Neural cell (in vitro differentiated cells): Measurements from ENCODE around the gene LTBP4.

Experiments used
- CTCF ChIP-seq: fragments of 450-650 bp; IDR thresholded peaks from 2 replicates; pipeline ENCODE4 v1.5.1; 2014; ENCODE audit warnings: antibody characterized with exemption, mild to moderate bottlenecking, moderate library complexity; ENCODE audit not compliant: poor library complexity, severe bottlenecking
- EP300 ChIP-seq: fragments of 450-650 bp; conservative IDR thresholded peaks from 2 replicates; pipeline ENCODE4 v1.6.1; 2014; ENCODE audit warnings: antibody characterized with exemption, mild to moderate bottlenecking, moderate library complexity; ENCODE audit not compliant: poor library complexity, severe bottlenecking
- EZH2 ChIP-seq: fragments of 200-600, 300-800 bp; shearing (Covaris generic), sonication (generic); IDR thresholded peaks from 2 replicates; pipeline ENCODE4 v1.6.1; 2014; ENCODE audit warnings: antibody characterized with exemption, low read length, borderline replicate concordance, mild to moderate bottlenecking; ENCODE audit not compliant: insufficient read depth, poor library complexity, severe bottlenecking
- MXI1 ChIP-seq: fragments of 450-650 bp; conservative IDR thresholded peaks from 2 replicates; pipeline ENCODE4 v1.6.1; 2014; ENCODE audit warnings: antibody characterized with exemption, mild to moderate bottlenecking; ENCODE audit not compliant: poor library complexity, severe bottlenecking
- POLR2AphosphoS5 ChIP-seq: IDR thresholded peaks from 2 replicates; pipeline ENCODE4 v1.6.1; 2012
- RAD21 ChIP-seq: fragments of 450-650 bp; conservative IDR thresholded peaks from 2 replicates; pipeline ENCODE4 v1.6.1; 2014; ENCODE audit warnings: antibody characterized with exemption, mild to moderate bottlenecking, moderate library complexity
- REST ChIP-seq: IDR thresholded peaks from 2 replicates; pipeline ENCODE4 v1.6.1; 2012; ENCODE audit warnings: borderline replicate concordance
- SMC3 ChIP-seq: fragments of 450-650 bp; conservative IDR thresholded peaks from 2 replicates; pipeline ENCODE4 v1.6.1; 2014; ENCODE audit warnings: antibody characterized with exemption, mild to moderate bottlenecking, moderate library complexity; ENCODE audit not compliant: poor library complexity
- TAF1 ChIP-seq: IDR thresholded peaks from 2 replicates; pipeline ENCODE4 v1.6.1; 2012; ENCODE audit warnings: low read depth

DNA sequence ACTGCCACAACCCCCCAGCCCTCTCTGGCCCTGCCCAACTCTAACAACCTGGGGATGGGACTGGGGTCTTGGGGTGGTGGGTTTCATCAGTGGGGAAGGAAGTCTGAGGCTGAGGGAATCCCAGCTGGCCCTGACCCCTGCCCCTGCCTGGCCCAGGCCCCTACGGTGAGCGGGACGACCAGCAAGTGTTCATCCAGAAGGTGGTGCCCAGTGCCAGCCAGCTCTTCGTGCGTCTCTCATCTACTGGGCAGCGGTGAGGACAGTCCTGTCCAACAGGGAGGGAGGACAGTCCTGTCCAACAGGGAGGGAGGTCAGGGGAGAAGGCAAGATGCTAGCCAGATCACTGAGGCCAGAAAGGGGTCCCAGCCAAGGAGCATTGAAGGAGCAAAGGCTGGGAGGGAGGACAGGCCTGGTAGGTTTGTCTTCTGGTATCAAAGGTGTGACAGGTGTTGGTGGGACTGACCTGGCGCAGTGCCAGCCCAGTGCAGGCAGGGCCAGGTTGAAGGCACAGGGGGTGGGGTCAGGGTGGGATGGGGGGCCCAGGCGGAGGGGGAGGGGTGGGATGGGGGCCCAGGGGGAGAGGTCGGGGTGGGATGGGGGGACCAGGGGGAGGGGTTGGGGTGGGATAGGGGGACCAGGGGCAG, 12.1 kb upstream of the LTBP4 start:
- TF ChIP-seq CTCF (no peak), EP300 (no peak), POLR2AphosphoS5 (no peak), EZH2 (no peak), RAD21 (no peak), TAF1 (no peak), MXI1 (no peak), REST (no peak), SMC3 (no peak)
